HL-60 (cell line): ENCODE data around the gene PCBD2.

ENCODE experiments used
- DNase-seq, 2 experiments: peaks; one replicate each; pipeline ENCODE4 v3.0.0-alpha.2; 2010 to 2020; ENCODE audit warnings: low read depth in 1 of 2, low spot score in 1 of 2
- H3K27ac ChIP-seq: fragments of 250-450 bp; sonication (Bioruptor Pico); replicated peaks from 2 replicates; pipeline ENCODE4 v1.5.1; 2020; ENCODE audit warnings: mild to moderate bottlenecking, moderate library complexity
- H3K27me3 ChIP-seq: fragments of 250-450 bp; sonication (Bioruptor Pico); 2 replicates; pipeline ENCODE4 v1.5.1; 2021; ENCODE audit warnings: mild to moderate bottlenecking, moderate library complexity; ENCODE audit not compliant: insufficient read depth, poor library complexity, severe bottlenecking
- H3K4me3 ChIP-seq: replicated peaks from 2 replicates; pipeline ENCODE4 v1.5.1; 2011; ENCODE audit warnings: mild to moderate bottlenecking, control low read depth, low read length; ENCODE audit not compliant: insufficient read depth
- CTCF ChIP-seq: IDR thresholded peaks from one replicate; pipeline ENCODE4 v1.5.1; 2011; ENCODE audit warnings: low read length, control low read depth, inconsistent platforms; ENCODE audit not compliant: insufficient read depth
- GABPA ChIP-seq: IDR thresholded peaks from 2 replicates; pipeline ENCODE4 v1.6.1; 2012; ENCODE audit warnings: low read depth
- POLR2AphosphoS5 ChIP-seq: IDR thresholded peaks from 2 replicates; pipeline ENCODE4 v1.6.1; 2012; ENCODE audit warnings: low read depth
- REST ChIP-seq: IDR thresholded peaks from 2 replicates; pipeline ENCODE4 v1.6.1; 2012; ENCODE audit warnings: low read depth; ENCODE audit not compliant: insufficient replicate concordance
- SPI1 ChIP-seq: IDR thresholded peaks from 2 replicates; pipeline ENCODE4 v1.6.1; 2012; ENCODE audit warnings: low read depth, mild to moderate bottlenecking, borderline replicate concordance

Gene PCBD2

GRCh38 chr5:134873494-134873893 is 31.4 kb upstream of the PCBD2 start:
- no peak for TF ChIP-seq POLR2AphosphoS5
- no peak for TF ChIP-seq REST
- TF ChIP-seq CTCF = no peak
- TF ChIP-seq SPI1 = no peak
- no peak for TF ChIP-seq GABPA
- Histone ChIP-seq H3K27me3 (no peaks in the 10 kb centered on the region), H3K27ac (peak overlapping the region; percentile 89), H3K4me3 (no peak overlapping the region)
- no peak for DNase-seq

GRCh38 chr5:134873987-134874830 is 30.7 kb upstream of the PCBD2 start, which contains the start of gene TXNDC15:
Gene TXNDC15, plus strand, starts transcription at chr5:134874371. Its CDS starts 57 bp downstream, at chr5:134874428.
- TF ChIP-seq SPI1 (no peak), GABPA (no peak), POLR2AphosphoS5 (peak; percentile 63), REST (peak; percentile 68), CTCF (no peak)
- Histone ChIP-seq H3K27me3 (no peaks in the 10 kb centered on the region), H3K27ac (peak within 1 kb of the TSS; percentile 89), H3K4me3 (peak within 1 kb of the TSS; percentile 61)
- DNase-seq = peak; percentile 55 to 64

- no peaks in the 10 kb centered on the region for H3K27me3 ChIP-seq
- peak overlapping the region; percentile 89 for H3K27ac ChIP-seq
- TF ChIP-seq CTCF = no peak
- TF ChIP-seq GABPA = no peak
- TF ChIP-seq POLR2AphosphoS5 = no peak
- no peak for TF ChIP-seq REST
- no peak for TF ChIP-seq SPI1
- H3K4me3 ChIP-seq = peak overlapping the region; percentile 61
- peak in 1 of 2 experiments; percentile 3 for DNase-seq
These were observed 29.9 kb upstream of the PCBD2 start for GRCh38 chr5:134874831-134875655.
